ENCODE measurements around the gene CEACAM5.
"Not testable (repeated sequence)": the region's sequence is repeated elsewhere in the genome, so short reads cannot be mapped to it uniquely, and the experiment has no call there.

CEACAM5 gene

DNA sequence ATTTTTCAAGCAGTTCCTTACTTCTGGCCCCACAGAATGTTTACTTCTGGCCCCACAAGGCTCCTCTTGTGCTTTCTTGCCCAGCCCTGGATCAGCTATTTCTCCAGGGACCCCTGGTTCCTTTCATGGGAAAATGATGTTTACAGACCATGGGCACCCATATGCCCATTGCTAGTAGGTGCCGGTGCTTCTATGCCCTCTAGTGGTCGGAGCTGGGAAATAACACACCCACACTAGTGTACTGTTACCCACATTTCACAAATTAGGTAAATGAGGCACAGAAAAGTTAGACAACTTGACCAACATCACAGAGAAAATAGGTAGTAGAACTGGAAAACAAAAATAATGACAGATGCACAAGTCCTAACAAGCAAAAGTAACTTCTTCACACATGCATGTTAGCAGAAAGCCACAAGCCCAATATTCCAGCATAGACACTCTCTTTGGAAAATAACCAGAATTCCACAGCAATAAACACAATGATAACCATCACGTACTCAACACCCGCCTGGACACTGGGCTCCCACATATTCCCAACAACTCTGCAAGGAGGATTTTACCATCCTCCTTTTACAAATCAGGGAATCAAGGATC, 45.6 kb downstream of the CEACAM5 start:
- Histone ChIP-seq H3K4me1 (ENCODE audit: control insufficient read depth, insufficient read depth, low read length, poor library complexity, severe bottlenecking) (no peaks in the 10 kb centered on the region), H3K27ac (ENCODE audit: insufficient read depth, low read length, poor library complexity, severe bottlenecking) (no peak overlapping the region), H3K4me3 (ENCODE audit: insufficient read depth, low read depth, low read length, poor library complexity, severe bottlenecking) (no peak overlapping the region), H3K9me3 (ENCODE audit: control insufficient read depth, low read length) (no peaks in the 10 kb centered on the region), H3K27me3 (replicated peaks; ENCODE audit: control insufficient read depth, insufficient read depth, low read length, poor library complexity, severe bottlenecking) (no peaks in the 10 kb centered on the region), H3K36me3 (ENCODE audit: control insufficient read depth, insufficient read depth, low read length) (no peaks in the 10 kb centered on the region)
- DNase-seq, result peak; percentile 23 to 42 (median 30)

DNA sequence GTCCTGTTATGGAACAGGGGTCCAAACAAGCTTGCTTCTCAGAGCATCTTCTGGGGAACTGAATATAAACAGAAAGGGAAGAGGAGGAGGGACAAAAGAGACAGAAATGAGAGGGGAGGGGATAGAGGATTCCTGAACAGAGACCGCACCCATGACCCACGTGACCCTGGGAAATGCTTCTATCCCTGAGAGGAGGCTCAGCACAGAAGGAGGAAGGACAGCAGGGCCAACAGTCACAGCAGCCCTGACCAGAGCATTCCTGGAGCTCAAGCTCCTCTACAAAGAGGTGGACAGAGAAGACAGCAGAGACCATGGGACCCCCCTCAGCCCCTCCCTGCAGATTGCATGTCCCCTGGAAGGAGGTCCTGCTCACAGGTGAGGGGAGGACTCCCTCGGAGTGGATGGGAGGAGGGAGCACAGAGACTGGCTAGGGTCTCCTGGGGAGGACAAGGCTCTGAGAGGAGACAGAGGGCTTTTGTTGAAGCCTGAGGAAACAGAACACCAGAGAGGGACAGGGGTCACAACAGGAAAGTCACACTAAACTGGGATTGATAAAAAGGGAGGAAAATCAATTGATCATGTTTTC, 47.0 kb downstream of the CEACAM5 start, which contains the start of gene CEACAM6:
Gene CEACAM6 (plus strand): TSS at position 203 of the 586 bp plus-strand sequence. CDS start 109 bp downstream, at position 312.
- H3K27me3 ChIP-seq (replicated peaks; ENCODE audit: control insufficient read depth, insufficient read depth, low read length, poor library complexity, severe bottlenecking), result peaks cover under 1% of the 10 kb centered on the region
- no peaks in the 10 kb centered on the region for H3K36me3 ChIP-seq (ENCODE audit: control insufficient read depth, insufficient read depth, low read length)
- H3K4me3 ChIP-seq (ENCODE audit: insufficient read depth, low read depth, low read length, poor library complexity, severe bottlenecking), result no peak within 1 kb of the TSS
- no peaks in the 10 kb centered on the region for H3K9me3 ChIP-seq (ENCODE audit: control insufficient read depth, low read length)
- no peak within 1 kb of the TSS for H3K27ac ChIP-seq (ENCODE audit: insufficient read depth, low read length, poor library complexity, severe bottlenecking)
- H3K4me1 ChIP-seq (ENCODE audit: control insufficient read depth, insufficient read depth, low read length, poor library complexity, severe bottlenecking), result no peaks in the 10 kb centered on the region
- no peak for DNase-seq

DNA sequence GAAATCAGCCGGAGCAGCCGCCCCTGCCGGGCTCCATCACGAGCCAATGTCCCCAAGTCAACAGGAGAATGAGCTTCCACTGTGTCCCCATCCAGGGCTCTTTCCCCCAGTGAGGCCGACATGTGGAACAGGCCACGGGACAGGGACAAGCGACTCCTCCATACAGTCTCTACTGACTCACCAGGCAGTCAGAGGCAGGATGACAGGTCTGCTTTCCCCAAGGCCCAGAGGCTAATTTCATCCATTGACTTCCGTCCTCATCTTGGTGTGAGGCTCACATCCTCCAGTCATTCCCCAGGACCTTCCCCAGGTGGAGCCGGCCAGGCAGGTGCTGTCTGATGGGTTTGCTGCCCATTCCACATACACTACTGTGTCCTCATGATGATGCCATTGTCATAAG, 50.4 kb downstream of the CEACAM5 start:
- Histone ChIP-seq H3K27me3 (replicated peaks; ENCODE audit: control insufficient read depth, insufficient read depth, low read length, poor library complexity, severe bottlenecking) (peaks cover 8% of the 10 kb centered on the region), H3K9me3 (ENCODE audit: control insufficient read depth, low read length) (no peaks in the 10 kb centered on the region), H3K27ac (ENCODE audit: insufficient read depth, low read length, poor library complexity, severe bottlenecking) (no peak overlapping the region), H3K4me1 (ENCODE audit: control insufficient read depth, insufficient read depth, low read length, poor library complexity, severe bottlenecking) (no peaks in the 10 kb centered on the region), H3K36me3 (ENCODE audit: control insufficient read depth, insufficient read depth, low read length) (no peaks in the 10 kb centered on the region), H3K4me3 (ENCODE audit: insufficient read depth, low read depth, low read length, poor library complexity, severe bottlenecking) (no peak overlapping the region)
- no peak for DNase-seq

DNA sequence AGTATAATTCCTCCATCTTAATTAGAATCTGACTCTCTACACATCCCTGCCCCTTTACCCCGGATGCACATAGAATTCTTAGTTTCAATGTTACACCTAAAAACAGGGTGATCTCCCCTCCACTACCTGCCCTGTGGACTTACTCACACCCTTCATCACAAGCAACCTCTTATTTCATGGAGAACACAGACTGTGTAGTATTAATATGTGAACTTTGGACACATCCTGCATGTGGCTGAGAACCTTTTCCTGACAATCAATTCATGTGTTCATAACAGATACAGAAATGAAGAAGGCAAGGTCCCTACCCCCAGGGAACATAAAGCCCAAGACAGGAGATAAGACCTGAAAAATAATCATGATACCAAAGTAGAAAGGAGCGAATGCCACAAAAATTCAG, 58.7 kb downstream of the CEACAM5 start:
- no peak for DNase-seq
- Histone ChIP-seq H3K27ac (ENCODE audit: insufficient read depth, low read length, poor library complexity, severe bottlenecking) (no peak overlapping the region), H3K27me3 (replicated peaks; ENCODE audit: control insufficient read depth, insufficient read depth, low read length, poor library complexity, severe bottlenecking) (no peaks in the 10 kb centered on the region), H3K4me3 (ENCODE audit: insufficient read depth, low read depth, low read length, poor library complexity, severe bottlenecking) (no peak overlapping the region), H3K36me3 (ENCODE audit: control insufficient read depth, insufficient read depth, low read length) (no peaks in the 10 kb centered on the region), H3K9me3 (ENCODE audit: control insufficient read depth, low read length) (no peaks in the 10 kb centered on the region), H3K4me1 (ENCODE audit: control insufficient read depth, insufficient read depth, low read length, poor library complexity, severe bottlenecking) (no peaks in the 10 kb centered on the region)

DNA sequence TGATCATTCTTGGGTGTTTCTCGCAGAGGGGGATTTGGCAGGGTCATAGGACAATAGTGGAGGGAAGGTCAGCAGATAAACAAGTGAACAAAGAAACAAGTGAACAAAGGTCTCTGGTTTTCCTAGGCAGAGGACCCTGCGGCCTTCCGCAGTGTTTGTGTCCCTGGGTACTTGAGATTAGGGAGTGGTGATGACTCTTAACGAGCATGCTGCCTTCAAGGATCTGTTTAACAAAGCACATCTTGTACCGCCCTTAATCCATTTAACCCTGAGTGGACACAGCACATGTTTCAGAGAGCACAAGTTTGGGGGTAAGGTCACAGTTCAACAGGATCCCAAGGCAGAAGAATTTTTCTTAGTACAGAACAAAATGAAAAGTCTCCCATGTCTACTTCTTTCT, 59.7 kb downstream of the CEACAM5 start:
- H3K4me1 ChIP-seq (ENCODE audit: control insufficient read depth, insufficient read depth, low read length, poor library complexity, severe bottlenecking); H3K4me3 ChIP-seq (ENCODE audit: insufficient read depth, low read depth, low read length, poor library complexity, severe bottlenecking); H3K36me3 ChIP-seq (ENCODE audit: control insufficient read depth, insufficient read depth, low read length); DNase-seq; H3K27ac ChIP-seq (ENCODE audit: insufficient read depth, low read length, poor library complexity, severe bottlenecking); H3K27me3 ChIP-seq (replicated peaks; ENCODE audit: control insufficient read depth, insufficient read depth, low read length, poor library complexity, severe bottlenecking); H3K9me3 ChIP-seq (ENCODE audit: control insufficient read depth, low read length): not testable (repeated sequence)

DNA sequence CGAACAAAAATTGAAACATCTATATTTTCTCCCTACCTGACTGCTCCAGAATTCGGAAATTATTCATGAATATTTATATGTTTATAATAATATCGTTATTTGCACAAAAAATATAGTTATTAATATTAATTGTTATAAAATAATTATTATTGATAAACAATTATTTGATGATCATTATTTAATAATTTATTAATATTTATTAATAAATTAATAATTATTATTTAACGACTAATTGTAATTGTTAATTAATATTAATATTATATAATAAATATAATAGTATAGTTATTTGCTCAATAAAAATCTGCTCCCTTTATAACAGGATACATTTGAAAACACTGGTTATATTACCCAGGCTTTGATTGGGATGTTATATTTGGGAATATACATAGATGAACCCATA, 61.2 kb downstream of the CEACAM5 start:
- H3K27ac ChIP-seq (ENCODE audit: insufficient read depth, low read length, poor library complexity, severe bottlenecking), result no peak overlapping the region
- DNase-seq, result no peak
- H3K9me3 ChIP-seq (ENCODE audit: control insufficient read depth, low read length), result no peaks in the 10 kb centered on the region
- H3K4me1 ChIP-seq (ENCODE audit: control insufficient read depth, insufficient read depth, low read length, poor library complexity, severe bottlenecking), result peaks cover 14% of the 10 kb centered on the region
- H3K4me3 ChIP-seq (ENCODE audit: insufficient read depth, low read depth, low read length, poor library complexity, severe bottlenecking), result no peak overlapping the region
- no peaks in the 10 kb centered on the region for H3K36me3 ChIP-seq (ENCODE audit: control insufficient read depth, insufficient read depth, low read length)
- no peaks in the 10 kb centered on the region for H3K27me3 ChIP-seq (replicated peaks; ENCODE audit: control insufficient read depth, insufficient read depth, low read length, poor library complexity, severe bottlenecking)

DNA sequence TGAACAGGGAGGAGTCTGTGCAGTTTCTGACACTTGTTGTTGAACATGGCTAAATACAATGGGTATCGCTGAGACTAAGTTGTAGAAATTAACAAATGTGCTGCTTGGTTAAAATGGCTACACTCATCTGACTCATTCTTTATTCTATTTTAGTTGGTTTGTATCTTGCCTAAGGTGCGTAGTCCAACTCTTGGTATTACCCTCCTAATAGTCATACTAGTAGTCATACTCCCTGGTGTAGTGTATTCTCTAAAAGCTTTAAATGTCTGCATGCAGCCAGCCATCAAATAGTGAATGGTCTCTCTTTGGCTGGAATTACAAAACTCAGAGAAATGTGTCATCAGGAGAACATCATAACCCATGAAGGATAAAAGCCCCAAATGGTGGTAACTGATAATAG, 63.0 kb downstream of the CEACAM5 start:
- no peak for DNase-seq
- Histone ChIP-seq H3K9me3 (ENCODE audit: control insufficient read depth, low read length) (no peaks in the 10 kb centered on the region), H3K4me3 (ENCODE audit: insufficient read depth, low read depth, low read length, poor library complexity, severe bottlenecking) (no peak overlapping the region), H3K36me3 (ENCODE audit: control insufficient read depth, insufficient read depth, low read length) (no peaks in the 10 kb centered on the region), H3K4me1 (ENCODE audit: control insufficient read depth, insufficient read depth, low read length, poor library complexity, severe bottlenecking) (peaks cover 23% of the 10 kb centered on the region), H3K27me3 (replicated peaks; ENCODE audit: control insufficient read depth, insufficient read depth, low read length, poor library complexity, severe bottlenecking) (peaks cover 2% of the 10 kb centered on the region), H3K27ac (ENCODE audit: insufficient read depth, low read length, poor library complexity, severe bottlenecking) (no peak overlapping the region)

DNA sequence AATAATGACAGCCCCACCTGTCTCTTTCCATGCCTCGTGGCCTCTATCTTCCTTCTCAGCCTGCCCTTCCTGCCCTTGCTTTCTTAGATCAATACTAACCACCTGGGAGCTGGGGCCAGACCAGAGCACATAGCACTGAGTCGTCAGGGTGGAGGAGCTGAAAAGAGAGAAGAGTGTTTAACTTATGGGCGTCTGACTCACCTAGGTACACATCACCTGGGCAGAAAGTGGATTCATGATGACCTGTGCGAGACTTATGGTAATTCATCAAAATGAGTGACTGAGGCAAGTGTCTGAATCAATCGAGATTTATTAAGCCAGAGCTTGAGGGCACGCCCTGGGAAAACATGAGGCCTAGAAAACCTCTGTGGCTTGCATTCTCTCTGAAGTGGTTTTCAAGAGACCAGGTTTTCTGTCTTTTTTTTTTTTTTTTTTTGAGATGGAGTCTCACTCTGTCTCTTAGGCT, 66.1 kb downstream of the CEACAM5 start:
- peaks cover 23% of the 10 kb centered on the region for H3K4me1 ChIP-seq (ENCODE audit: control insufficient read depth, insufficient read depth, low read length, poor library complexity, severe bottlenecking)

DNA sequence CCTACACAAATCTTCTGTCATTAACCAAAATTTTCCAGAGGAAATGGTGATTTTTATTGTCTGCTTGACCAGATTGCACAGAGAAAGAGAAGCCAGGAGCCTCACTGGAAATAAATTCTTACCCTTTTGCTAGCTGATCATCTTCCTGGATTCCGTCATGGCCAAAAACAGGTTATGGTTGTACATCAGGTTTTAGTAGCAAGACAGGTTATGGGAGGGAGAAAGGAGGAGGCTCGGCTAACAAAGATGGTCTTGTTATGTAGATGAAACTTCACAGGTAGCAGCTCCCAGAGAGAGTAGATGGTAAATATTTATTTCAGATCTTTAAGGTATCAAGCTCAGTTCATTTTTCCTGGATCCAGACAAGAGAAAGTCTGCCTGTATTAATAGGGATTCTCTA, 68.3 kb downstream of the CEACAM5 start:
- no peak for DNase-seq
- Histone ChIP-seq H3K27me3 (replicated peaks; ENCODE audit: control insufficient read depth, insufficient read depth, low read length, poor library complexity, severe bottlenecking) (peaks cover 5% of the 10 kb centered on the region), H3K4me1 (ENCODE audit: control insufficient read depth, insufficient read depth, low read length, poor library complexity, severe bottlenecking) (peaks cover 23% of the 10 kb centered on the region), H3K36me3 (ENCODE audit: control insufficient read depth, insufficient read depth, low read length) (no peaks in the 10 kb centered on the region), H3K4me3 (ENCODE audit: insufficient read depth, low read depth, low read length, poor library complexity, severe bottlenecking) (no peak overlapping the region), H3K9me3 (ENCODE audit: control insufficient read depth, low read length) (no peaks in the 10 kb centered on the region), H3K27ac (ENCODE audit: insufficient read depth, low read length, poor library complexity, severe bottlenecking) (no peak overlapping the region)

More for the DNA sequence above, 66.1 kb downstream of the CEACAM5 start:
- no peaks in the 10 kb centered on the region for H3K36me3 ChIP-seq (ENCODE audit: control insufficient read depth, insufficient read depth, low read length)
- H3K27ac ChIP-seq (ENCODE audit: insufficient read depth, low read length, poor library complexity, severe bottlenecking), result no peak overlapping the region
- peaks cover 5% of the 10 kb centered on the region for H3K27me3 ChIP-seq (replicated peaks; ENCODE audit: control insufficient read depth, insufficient read depth, low read length, poor library complexity, severe bottlenecking)
- H3K9me3 ChIP-seq (ENCODE audit: control insufficient read depth, low read length), result no peaks in the 10 kb centered on the region
- peak; percentile 29 to 40 (median 36) for DNase-seq
- peak overlapping the region; percentile 23 for H3K4me3 ChIP-seq (ENCODE audit: insufficient read depth, low read depth, low read length, poor library complexity, severe bottlenecking)
